ENCODE data around the gene MDC1.

DNA sequence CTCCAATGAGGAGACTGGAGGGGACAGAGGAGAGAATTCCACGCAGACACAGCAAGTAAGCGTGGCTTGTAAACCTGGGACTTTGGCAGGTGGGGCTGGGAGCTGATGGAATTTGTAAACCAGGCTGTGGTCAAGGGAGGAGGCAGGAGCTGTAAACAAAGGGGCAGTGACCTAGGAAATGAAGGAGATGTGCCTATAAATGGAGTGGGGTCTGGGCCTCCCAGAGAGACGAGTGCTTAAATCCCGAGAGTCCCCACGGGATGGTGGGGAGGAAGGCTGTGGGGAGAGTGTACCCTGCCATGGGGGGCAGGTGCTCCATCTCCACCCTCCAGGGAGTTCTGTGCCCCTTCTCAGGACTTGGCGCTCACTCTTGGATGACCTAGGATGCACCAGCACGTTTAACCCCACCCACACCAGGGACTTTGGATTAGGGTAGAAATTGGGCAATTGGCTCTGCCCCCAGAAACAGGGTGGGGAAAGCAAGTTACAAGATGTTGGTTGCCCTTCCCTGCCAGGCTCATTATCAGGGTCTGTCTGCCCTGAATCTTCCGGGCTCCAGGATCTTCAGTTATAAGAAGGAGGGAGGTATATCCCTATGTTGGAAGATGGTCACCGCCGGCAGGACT is 40.3 kb downstream of the MDC1 start:
- TF ChIP-seq ZNF416 (CRISPR knock-in tag; IDR thresholded peaks at IDR 0.05) (no peak), IRF2 (CRISPR knock-in tag; IDR thresholded peaks at IDR 0.05; ENCODE audit: borderline replicate concordance, low read depth) (no peak)
- TF ChIP-seq, protein P1, sequence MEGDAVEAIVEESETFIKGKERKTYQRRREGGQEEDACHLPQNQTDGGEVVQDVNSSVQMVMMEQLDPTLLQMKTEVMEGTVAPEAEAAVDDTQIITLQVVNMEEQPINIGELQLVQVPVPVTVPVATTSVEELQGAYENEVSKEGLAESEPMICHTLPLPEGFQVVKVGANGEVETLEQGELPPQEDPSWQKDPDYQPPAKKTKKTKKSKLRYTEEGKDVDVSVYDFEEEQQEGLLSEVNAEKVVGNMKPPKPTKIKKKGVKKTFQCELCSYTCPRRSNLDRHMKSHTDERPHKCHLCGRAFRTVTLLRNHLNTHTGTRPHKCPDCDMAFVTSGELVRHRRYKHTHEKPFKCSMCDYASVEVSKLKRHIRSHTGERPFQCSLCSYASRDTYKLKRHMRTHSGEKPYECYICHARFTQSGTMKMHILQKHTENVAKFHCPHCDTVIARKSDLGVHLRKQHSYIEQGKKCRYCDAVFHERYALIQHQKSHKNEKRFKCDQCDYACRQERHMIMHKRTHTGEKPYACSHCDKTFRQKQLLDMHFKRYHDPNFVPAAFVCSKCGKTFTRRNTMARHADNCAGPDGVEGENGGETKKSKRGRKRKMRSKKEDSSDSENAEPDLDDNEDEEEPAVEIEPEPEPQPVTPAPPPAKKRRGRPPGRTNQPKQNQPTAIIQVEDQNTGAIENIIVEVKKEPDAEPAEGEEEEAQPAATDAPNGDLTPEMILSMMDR (IDR thresholded peaks at IDR 0.05) = no peak
